Measurements from ENCODE around the gene SEBOX.

DNA sequence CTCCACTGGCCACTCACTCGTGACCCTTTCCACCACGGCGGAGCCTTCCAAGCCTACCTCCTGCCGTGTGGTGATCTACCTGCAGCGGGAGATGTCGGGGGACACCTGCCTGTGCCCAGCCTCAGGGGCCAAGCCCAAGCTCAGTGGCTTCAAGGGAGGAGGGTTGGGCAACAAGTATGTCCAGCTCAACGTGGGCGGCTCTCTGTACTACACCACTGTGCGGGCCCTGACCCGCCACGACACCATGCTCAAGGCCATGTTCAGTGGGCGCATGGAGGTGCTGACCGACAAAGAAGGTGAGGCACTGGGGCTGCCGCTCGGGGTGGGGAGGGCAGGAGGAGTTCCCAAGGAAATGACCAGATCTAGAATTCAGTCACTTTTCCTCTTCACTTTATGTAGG is 25.6 kb downstream of the SEBOX start:
- TF ChIP-seq, protein P1, sequence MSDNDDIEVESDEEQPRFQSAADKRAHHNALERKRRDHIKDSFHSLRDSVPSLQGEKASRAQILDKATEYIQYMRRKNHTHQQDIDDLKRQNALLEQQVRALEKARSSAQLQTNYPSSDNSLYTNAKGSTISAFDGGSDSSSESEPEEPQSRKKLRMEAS (IDR thresholded peaks at IDR 0.05), result no peak
- no peak for TF ChIP-seq CEBPB (IDR thresholded peaks at IDR 0.05)
